ENCODE data around the gene ASB7. TPM values are rescaled to one million over a fixed set of nuclear protein-coding genes. Genes with fewer than 3 reads are reported as not detected.

ASB7 gene
- polyA plus RNA-seq, 4 donors, result 4.2 to 11.1 (median 5.0) TPM

GRCh38 chr15:100686021-100686724 is 83.8 kb downstream of the ASB7 start:
- Histone ChIP-seq H3K27ac (ENCODE audit: low read depth in 1 of 3, low read length in 2 of 3) (peak overlapping the region in 1 of 3 donors; percentile 66), H3K36me3 (ENCODE audit: control insufficient read depth in 3 of 3, insufficient read depth in 2 of 3, low read depth in 1 of 3, low read length in 3 of 3) (no peaks in the 10 kb centered on the region), H3K4me3 (ENCODE audit: low read depth in 1 of 3, low read length in 3 of 3) (no peak overlapping the region), H3K27me3 (ENCODE audit: control insufficient read depth in 3 of 3, insufficient read depth in 3 of 3, low read length in 3 of 3) (no peaks in the 10 kb centered on the region), H3K9me3 (ENCODE audit: control insufficient read depth in 2 of 2, insufficient read depth in 1 of 2, low read depth in 1 of 2, low read length in 1 of 2) (peaks cover 0 to under 1% of the 10 kb centered on the region in 2 donors), H3K4me1 (ENCODE audit: control insufficient read depth in 3 of 3, insufficient read depth in 2 of 3, low read depth in 1 of 3, low read length in 2 of 3) (peaks cover 0 to 7% (median 0%) of the 10 kb centered on the region in 3 donors)
- DNase-seq, result no peak
- no peak for FAIRE-seq
- 75 to 86% (median 79%) methylated on average over 23 of the region's 23 CpGs for WGBS, 3 donors

GRCh38 chr15:100686725-100687473 is 84.5 kb downstream of the ASB7 start:
- Histone ChIP-seq H3K27me3 (ENCODE audit: control insufficient read depth in 3 of 3, insufficient read depth in 3 of 3, low read length in 3 of 3) (no peaks in the 10 kb centered on the region), H3K27ac (ENCODE audit: low read depth in 1 of 3, low read length in 2 of 3) (peak overlapping the region in 1 of 3 donors; percentile 66), H3K36me3 (ENCODE audit: control insufficient read depth in 3 of 3, insufficient read depth in 2 of 3, low read depth in 1 of 3, low read length in 3 of 3) (no peaks in the 10 kb centered on the region), H3K4me1 (ENCODE audit: control insufficient read depth in 3 of 3, insufficient read depth in 2 of 3, low read depth in 1 of 3, low read length in 2 of 3) (peaks cover 0 to 7% (median 0%) of the 10 kb centered on the region in 3 donors), H3K4me3 (ENCODE audit: low read depth in 1 of 3, low read length in 3 of 3) (no peak overlapping the region), H3K9me3 (ENCODE audit: control insufficient read depth in 2 of 2, insufficient read depth in 1 of 2, low read depth in 1 of 2, low read length in 1 of 2) (peaks cover 0 to 2% of the 10 kb centered on the region in 2 donors)
- no peak for DNase-seq
- no peak for FAIRE-seq
- WGBS, 3 donors, result 83 to 90% (median 86%) methylated on average over 15 of the region's 15 CpGs

GRCh38 chr15:100687582-100688141 is 85.3 kb downstream of the ASB7 start:
- no peak for DNase-seq
- no peak overlapping the region for H3K4me3 ChIP-seq (ENCODE audit: low read depth in 1 of 3, low read length in 3 of 3)
- FAIRE-seq, result no peak
- H3K9me3 ChIP-seq (ENCODE audit: control insufficient read depth in 2 of 2, insufficient read depth in 1 of 2, low read depth in 1 of 2, low read length in 1 of 2), result peaks cover 0 to 2% of the 10 kb centered on the region in 2 donors
- WGBS, 3 donors, result 62 to 68% (median 66%) methylated on average over 11 of the region's 11 CpGs
- no peaks in the 10 kb centered on the region for H3K36me3 ChIP-seq (ENCODE audit: control insufficient read depth in 3 of 3, insufficient read depth in 2 of 3, low read depth in 1 of 3, low read length in 3 of 3)
- peaks cover 0 to 7% (median 0%) of the 10 kb centered on the region in 3 donors for H3K4me1 ChIP-seq (ENCODE audit: control insufficient read depth in 3 of 3, insufficient read depth in 2 of 3, low read depth in 1 of 3, low read length in 2 of 3)
- H3K27ac ChIP-seq (ENCODE audit: low read depth in 1 of 3, low read length in 2 of 3), result peak overlapping the region in 1 of 3 donors; percentile 63
- no peaks in the 10 kb centered on the region for H3K27me3 ChIP-seq (ENCODE audit: control insufficient read depth in 3 of 3, insufficient read depth in 3 of 3, low read length in 3 of 3)

- Histone ChIP-seq H3K36me3 (ENCODE audit: control insufficient read depth in 3 of 3, insufficient read depth in 2 of 3, low read depth in 1 of 3, low read length in 3 of 3) (no peaks in the 10 kb centered on the region), H3K4me1 (ENCODE audit: control insufficient read depth in 3 of 3, insufficient read depth in 2 of 3, low read depth in 1 of 3, low read length in 2 of 3) (peaks cover 0 to 7% (median 0%) of the 10 kb centered on the region in 3 donors), H3K27me3 (ENCODE audit: control insufficient read depth in 3 of 3, insufficient read depth in 3 of 3, low read length in 3 of 3) (no peaks in the 10 kb centered on the region), H3K4me3 (ENCODE audit: low read depth in 1 of 3, low read length in 3 of 3) (no peak overlapping the region), H3K27ac (ENCODE audit: low read depth in 1 of 3, low read length in 2 of 3) (peak overlapping the region in 1 of 3 donors; percentile 63), H3K9me3 (ENCODE audit: control insufficient read depth in 2 of 2, insufficient read depth in 1 of 2, low read depth in 1 of 2, low read length in 1 of 2) (peaks cover 0 to 2% of the 10 kb centered on the region in 2 donors)
- DNase-seq (no peak), FAIRE-seq (no peak)
- WGBS, 3 donors, result 72 to 81% (median 78%) methylated on average over 13 of the region's 13 CpGs
Measured at GRCh38 chr15:100688549-100689120, 86.2 kb downstream of the ASB7 start.

- Histone ChIP-seq H3K9me3 (ENCODE audit: control insufficient read depth in 2 of 2, insufficient read depth in 1 of 2, low read depth in 1 of 2, low read length in 1 of 2) (peaks cover 0 to 2% of the 10 kb centered on the region in 2 donors), H3K4me3 (ENCODE audit: low read depth in 1 of 3, low read length in 3 of 3) (no peak overlapping the region), H3K4me1 (ENCODE audit: control insufficient read depth in 3 of 3, insufficient read depth in 2 of 3, low read depth in 1 of 3, low read length in 2 of 3) (peaks cover 0 to 7% (median 0%) of the 10 kb centered on the region in 3 donors), H3K36me3 (ENCODE audit: control insufficient read depth in 3 of 3, insufficient read depth in 2 of 3, low read depth in 1 of 3, low read length in 3 of 3) (no peaks in the 10 kb centered on the region), H3K27me3 (ENCODE audit: control insufficient read depth in 3 of 3, insufficient read depth in 3 of 3, low read length in 3 of 3) (no peaks in the 10 kb centered on the region), H3K27ac (ENCODE audit: low read depth in 1 of 3, low read length in 2 of 3) (no peak overlapping the region)
- DNase-seq (no peak), FAIRE-seq (no peak)
- WGBS, 3 donors, result 82 to 84% (median 84%) methylated on average over 11 of the region's 11 CpGs
Measured at GRCh38 chr15:100689131-100689899, 86.9 kb downstream of the ASB7 start.

GRCh38 chr15:100690032-100690794 is 87.8 kb downstream of the ASB7 start:
- 82 to 87% (median 85%) methylated on average over 18 of the region's 18 CpGs for WGBS, 3 donors
- FAIRE-seq, result no peak
- DNase-seq, result no peak

GRCh38 chr15:100690795-100691158 is 88.4 kb downstream of the ASB7 start:
- FAIRE-seq (no peak), DNase-seq (no peak)
- Histone ChIP-seq H3K4me1 (ENCODE audit: control insufficient read depth in 3 of 3, insufficient read depth in 2 of 3, low read depth in 1 of 3, low read length in 2 of 3) (peaks cover 0 to 7% (median 0%) of the 10 kb centered on the region in 3 donors), H3K27ac (ENCODE audit: low read depth in 1 of 3, low read length in 2 of 3) (no peak overlapping the region), H3K4me3 (ENCODE audit: low read depth in 1 of 3, low read length in 3 of 3) (no peak overlapping the region), H3K27me3 (ENCODE audit: control insufficient read depth in 3 of 3, insufficient read depth in 3 of 3, low read length in 3 of 3) (peaks cover 0 to 3% (median 0%) of the 10 kb centered on the region in 3 donors), H3K36me3 (ENCODE audit: control insufficient read depth in 3 of 3, insufficient read depth in 2 of 3, low read depth in 1 of 3, low read length in 3 of 3) (no peaks in the 10 kb centered on the region), H3K9me3 (ENCODE audit: control insufficient read depth in 2 of 2, insufficient read depth in 1 of 2, low read depth in 1 of 2, low read length in 1 of 2) (peaks cover 0 to 2% of the 10 kb centered on the region in 2 donors)

More at GRCh38 chr15:100690032-100690794, 87.8 kb downstream of the ASB7 start:
- Histone ChIP-seq H3K4me1 (ENCODE audit: control insufficient read depth in 3 of 3, insufficient read depth in 2 of 3, low read depth in 1 of 3, low read length in 2 of 3) (peaks cover 0 to 7% (median 0%) of the 10 kb centered on the region in 3 donors), H3K9me3 (ENCODE audit: control insufficient read depth in 2 of 2, insufficient read depth in 1 of 2, low read depth in 1 of 2, low read length in 1 of 2) (peaks cover 0 to 2% of the 10 kb centered on the region in 2 donors), H3K36me3 (ENCODE audit: control insufficient read depth in 3 of 3, insufficient read depth in 2 of 3, low read depth in 1 of 3, low read length in 3 of 3) (no peaks in the 10 kb centered on the region), H3K27ac (ENCODE audit: low read depth in 1 of 3, low read length in 2 of 3) (no peak overlapping the region), H3K4me3 (ENCODE audit: low read depth in 1 of 3, low read length in 3 of 3) (no peak overlapping the region), H3K27me3 (ENCODE audit: control insufficient read depth in 3 of 3, insufficient read depth in 3 of 3, low read length in 3 of 3) (peaks cover 0 to 3% (median 0%) of the 10 kb centered on the region in 3 donors)

All from small intestine (tissue), 7 donors.